GM12874 (cell line): ENCODE measurements around the gene SHD.
A peak's percentile ranks its signal among the peaks of the same experiment; 100 is the strongest.

Experiments used
- TF ChIP-seq, protein P1 (sequence below): IDR thresholded peaks from 2 replicates; pipeline ENCODE4 v1.5.1; 2011; ENCODE audit warnings: low read depth, mild to moderate bottlenecking, control low read depth, low read length, moderate library complexity; ENCODE audit not compliant: insufficient read depth

The SHD gene

DNA sequence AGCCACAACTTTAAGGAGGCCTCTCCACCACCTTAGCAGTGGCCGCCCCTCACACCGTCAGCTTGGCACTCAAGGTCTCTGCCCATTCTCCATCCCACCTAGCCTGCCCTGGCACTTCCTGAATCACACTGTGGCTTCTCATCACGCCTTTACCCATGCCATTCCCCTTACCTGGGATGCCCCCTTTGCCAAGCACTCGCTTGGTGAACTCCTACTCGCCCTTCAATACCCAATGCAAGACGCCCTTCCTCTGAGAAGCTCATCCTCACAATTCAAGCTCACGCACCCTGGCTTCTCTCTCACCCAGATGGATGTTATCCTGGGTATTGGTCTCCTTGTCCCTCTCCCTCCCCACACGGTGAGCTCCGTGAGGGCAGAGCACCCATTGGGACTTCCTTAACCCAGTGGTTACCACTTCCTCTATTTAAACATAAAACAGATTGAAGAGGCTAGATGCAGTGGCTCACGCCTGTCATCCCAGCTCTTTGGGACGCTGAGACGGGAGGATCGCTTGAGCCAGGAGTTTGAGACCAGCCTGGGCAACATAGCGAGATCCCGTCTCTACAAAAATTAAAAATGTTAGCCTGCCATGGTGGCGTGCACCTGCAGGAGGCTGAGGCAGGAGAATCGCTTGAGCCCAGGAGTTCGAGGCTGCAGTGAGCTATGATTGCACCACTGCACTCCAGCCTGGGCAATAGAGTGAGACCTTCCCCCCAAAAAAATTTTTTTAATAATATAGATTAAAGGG lies 12.6 kb upstream of the SHD start:
- TF ChIP-seq, protein P1, sequence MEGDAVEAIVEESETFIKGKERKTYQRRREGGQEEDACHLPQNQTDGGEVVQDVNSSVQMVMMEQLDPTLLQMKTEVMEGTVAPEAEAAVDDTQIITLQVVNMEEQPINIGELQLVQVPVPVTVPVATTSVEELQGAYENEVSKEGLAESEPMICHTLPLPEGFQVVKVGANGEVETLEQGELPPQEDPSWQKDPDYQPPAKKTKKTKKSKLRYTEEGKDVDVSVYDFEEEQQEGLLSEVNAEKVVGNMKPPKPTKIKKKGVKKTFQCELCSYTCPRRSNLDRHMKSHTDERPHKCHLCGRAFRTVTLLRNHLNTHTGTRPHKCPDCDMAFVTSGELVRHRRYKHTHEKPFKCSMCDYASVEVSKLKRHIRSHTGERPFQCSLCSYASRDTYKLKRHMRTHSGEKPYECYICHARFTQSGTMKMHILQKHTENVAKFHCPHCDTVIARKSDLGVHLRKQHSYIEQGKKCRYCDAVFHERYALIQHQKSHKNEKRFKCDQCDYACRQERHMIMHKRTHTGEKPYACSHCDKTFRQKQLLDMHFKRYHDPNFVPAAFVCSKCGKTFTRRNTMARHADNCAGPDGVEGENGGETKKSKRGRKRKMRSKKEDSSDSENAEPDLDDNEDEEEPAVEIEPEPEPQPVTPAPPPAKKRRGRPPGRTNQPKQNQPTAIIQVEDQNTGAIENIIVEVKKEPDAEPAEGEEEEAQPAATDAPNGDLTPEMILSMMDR, result no peak

DNA sequence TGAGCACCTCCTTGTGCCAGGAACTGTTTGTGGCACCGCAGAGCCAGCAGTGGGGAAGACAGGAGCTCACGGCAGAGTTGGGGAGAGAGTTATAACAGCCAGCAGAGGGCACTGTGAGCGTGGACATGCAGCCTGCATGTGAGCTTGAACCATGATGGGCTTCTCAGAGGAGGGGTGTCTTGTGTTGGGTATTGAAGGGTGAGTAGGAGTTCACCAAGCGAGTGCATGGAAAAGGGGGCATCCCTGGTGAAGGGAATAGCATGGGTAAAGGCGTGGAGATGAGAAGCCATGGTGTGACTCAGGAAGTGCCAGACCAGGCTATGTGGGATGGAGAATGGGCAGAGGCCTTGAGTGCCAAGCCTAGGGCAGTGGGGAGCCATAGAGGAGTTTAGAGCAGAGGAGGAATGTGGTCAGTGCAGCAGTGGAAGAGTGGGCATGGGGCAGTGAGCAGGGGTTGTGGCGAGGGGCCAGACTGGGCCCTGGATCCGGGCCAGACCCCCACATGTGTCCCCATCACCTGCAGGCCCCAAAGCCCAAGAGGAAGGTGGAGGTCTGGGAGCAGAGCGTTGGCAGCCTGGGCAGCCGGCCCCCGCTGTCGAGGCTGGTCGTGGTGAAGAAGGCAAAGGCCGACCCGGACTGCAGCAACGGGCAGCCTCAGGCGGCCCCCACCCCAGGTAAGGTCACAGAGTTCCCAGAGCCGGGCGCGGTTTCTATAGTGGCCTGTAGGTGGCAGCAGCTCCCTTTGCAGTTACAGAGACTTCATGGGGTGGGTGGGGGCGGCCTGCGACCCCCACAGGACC lies 11.8 kb upstream of the SHD start:
- TF ChIP-seq, protein P1, result peak; percentile 77

DNA sequence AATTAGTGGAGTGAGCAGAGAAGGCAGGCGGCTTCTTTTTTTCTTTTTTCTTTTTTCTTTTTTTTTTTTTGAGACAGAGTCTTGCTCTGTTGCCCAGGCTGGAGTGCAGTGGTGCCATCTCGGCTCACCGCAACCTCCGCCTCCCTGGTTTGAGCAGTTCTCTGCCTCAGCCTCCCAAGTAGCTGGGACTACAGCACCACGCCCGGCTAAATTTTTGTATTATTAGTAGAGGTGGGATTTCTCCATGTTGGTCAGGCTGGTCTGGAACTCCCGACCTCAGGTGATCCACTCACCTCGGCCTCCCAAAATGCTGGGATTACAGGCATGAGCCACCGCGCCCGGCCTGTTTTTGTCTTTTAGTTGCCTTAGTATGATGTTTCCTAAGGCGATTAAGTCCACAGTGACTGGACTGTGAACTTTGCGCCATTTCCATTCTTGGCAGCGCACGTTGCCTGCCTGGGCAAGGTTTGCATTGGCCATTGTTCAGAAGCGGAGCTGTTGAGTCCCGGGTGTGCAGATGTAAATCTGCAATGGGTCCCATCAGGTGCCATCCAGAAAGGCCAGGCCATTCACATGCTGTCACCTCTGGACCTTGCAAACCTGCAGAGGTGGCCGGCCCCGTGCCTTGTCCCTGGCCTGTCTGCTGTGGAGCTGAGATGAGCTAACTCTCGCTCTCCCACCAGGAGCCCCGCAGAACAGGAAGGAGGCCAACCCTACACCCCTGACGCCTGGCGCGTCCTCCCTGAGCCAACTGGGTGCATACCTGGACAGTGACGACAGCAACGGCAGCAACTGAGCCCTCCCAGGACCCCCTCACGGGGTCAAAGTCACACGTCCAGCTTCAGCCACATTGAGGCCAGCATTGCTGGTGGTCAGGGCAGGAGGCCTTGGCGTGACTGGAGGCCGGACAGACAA lies 10.9 kb upstream of the SHD start:
- TF ChIP-seq, protein P1, result no peak

DNA sequence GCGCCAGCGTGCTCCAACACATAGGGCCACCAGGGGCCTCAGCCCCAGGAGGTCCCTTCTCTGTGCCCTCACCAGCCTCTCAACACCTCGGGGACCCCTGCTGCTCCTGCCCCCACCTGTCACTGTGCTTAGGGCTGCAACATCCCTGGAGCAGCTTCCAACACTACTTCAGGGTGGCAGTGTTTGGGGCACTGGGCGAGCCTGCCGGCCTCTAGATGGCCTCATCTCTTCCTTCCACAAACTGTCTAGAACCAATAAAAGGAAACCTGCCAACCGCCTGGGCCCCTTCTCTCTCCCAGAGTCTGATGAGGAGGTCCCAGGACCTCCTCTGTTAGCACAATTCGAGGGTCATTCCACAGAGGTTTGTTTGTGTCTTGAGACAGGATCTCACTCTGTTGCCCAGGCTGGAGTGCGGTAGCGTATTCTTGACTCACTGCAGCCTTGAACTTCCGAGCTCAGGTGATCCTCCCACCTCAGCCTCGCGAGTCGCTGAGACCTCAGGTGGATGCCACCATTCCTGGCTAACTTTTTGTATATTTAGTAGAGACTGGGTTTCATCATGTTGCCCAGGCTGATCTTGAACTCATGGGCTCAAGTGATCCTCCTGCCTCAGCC lies 10.1 kb upstream of the SHD start:
- TF ChIP-seq, protein P1, result no peak

DNA sequence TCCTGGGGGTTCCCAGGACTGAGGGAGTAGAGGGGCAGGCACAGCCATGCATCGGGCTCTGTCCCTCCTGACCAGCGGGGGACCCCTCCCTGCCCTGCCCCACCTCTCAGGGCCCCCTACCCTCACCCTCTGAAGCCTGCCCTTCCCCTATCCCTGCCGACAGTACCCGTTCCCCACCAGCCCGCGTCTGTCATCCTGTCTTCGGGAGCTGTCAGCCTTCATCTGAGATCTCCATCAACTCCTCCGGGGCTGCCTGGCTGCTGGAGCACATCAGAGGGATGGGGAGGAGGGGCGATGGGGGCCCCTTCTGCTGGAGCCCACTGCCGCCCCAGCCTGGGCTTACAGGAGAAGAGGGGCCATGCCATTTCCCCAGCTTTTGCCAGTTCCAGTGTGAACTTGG lies 6.2 kb upstream of the SHD start:
- TF ChIP-seq, protein P1, result no peak

DNA sequence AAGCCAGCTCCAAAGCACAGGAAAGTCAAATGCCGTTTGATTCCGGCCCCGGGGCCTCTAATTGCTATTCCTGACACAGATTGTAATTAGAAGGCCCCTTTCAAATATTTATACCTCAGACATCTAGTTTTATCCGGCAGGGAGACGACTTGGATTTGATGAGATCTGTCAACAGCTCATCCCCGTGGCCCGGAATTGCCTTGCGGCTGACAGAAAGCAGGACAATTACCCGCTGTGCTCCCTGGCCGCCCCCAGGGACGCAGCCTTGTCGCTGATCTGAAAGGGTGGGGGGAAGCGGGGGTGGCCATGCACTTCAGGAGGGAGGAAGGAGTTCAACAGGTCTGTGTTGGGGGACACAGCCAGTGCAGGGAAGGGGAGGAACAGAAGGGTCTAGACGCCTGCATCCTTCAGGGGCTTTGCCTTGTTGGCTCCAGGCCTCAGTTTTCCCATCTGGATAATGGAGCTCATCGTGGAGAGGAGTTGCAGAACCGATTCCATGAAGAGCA lies 1.8 kb upstream of the SHD start:
- TF ChIP-seq, protein P1, result no peak
